GM12878 (cell line): Measurements from ENCODE around the gene UBASH3B. TPM values are rescaled to one million over a fixed set of nuclear protein-coding genes. Genes with fewer than 3 reads are reported as not detected.

Experiments
- ATAC-seq: fragments of 200-7000 bp; cut with Tn5 transposase; 3 replicates; pipeline ENCODE4 v1.9.1; 2020; ENCODE audit warnings: mild to moderate bottlenecking, moderate library complexity
- BruUV-seq: library from RNA; stranded (reverse); fragments of 400-500 nt; replicated peaks from 2 replicates; lab custom pipeline; 2021; lab: Mats Ljungman, UMichigan
- CTCF ChIA-PET: fragments of 300-600 bp; sonication (Branson Sonifier 250); formaldehyde crosslinking; extraction: SDS; loops from one replicate; lab custom pipeline; 2021; ENCODE audit warnings: inconsistent platforms; lab: Yijun Ruan, JAX
- POLR2A ChIA-PET: fragments of 350-600 bp; formaldehyde crosslinking; extraction: SDS; loops from one replicate; lab custom pipeline; 2021; ENCODE audit warnings: inconsistent platforms; lab: Charles Lee
- RAD21 ChIA-PET: fragments of 300-600 bp; sonication (Branson Sonifier 250); formaldehyde crosslinking; loops from one replicate; lab custom pipeline; 2023; ENCODE audit warnings: antibody characterized with exemption; ENCODE audit not compliant: unreplicated experiment; lab: Charles Lee
- SMC1A ChIA-PET: fragments of 300-600 bp; sonication (Branson Sonifier 250); formaldehyde crosslinking; loops from one replicate; lab custom pipeline; 2023; ENCODE audit not compliant: unreplicated experiment, uncharacterized antibody; lab: Charles Lee
- DNase-seq: peaks from one replicate; pipeline ENCODE4 v3.0.0-alpha.2; 2011; ENCODE audit warnings: low read depth, low spot score
- FAIRE-seq: peaks from 3 replicates; lab custom pipeline; 2011; peaks lifted over from hg19 to GRCh38; lab: Jason Lieb, UNC
- H2AFZ ChIP-seq: 2 replicates; pipeline ENCODE4 v1.6.0; 2011; ENCODE audit warnings: low read depth, low read length, control low read depth; ENCODE audit not compliant: control insufficient read depth
- H3K27ac ChIP-seq: 2 replicates; pipeline ENCODE4 v1.5.1; 2011; ENCODE audit warnings: control low read depth; ENCODE audit not compliant: control insufficient read depth, insufficient read depth
- H3K27me3 ChIP-seq, 2 experiments: replicated peaks in 1 of 2; 2 replicates each; pipeline versions ENCODE4 v1.6.0 to v1.6.1; 2011; ENCODE audit warnings: low read length in 1 of 2; ENCODE audit not compliant: control insufficient read depth in 2 of 2, insufficient read depth in 2 of 2
- H3K36me3 ChIP-seq, 2 experiments: 2 replicates each; pipeline ENCODE4 v1.5.1; 2011; ENCODE audit warnings: low read length in 1 of 2; ENCODE audit not compliant: control insufficient read depth in 2 of 2, insufficient read depth in 2 of 2
- H3K4me1 ChIP-seq: 2 replicates; pipeline ENCODE4 v1.6.1; 2011; ENCODE audit warnings: mild to moderate bottlenecking, low read length, moderate library complexity, mixed read lengths; ENCODE audit not compliant: control insufficient read depth, insufficient read depth
- H3K4me2 ChIP-seq: 2 replicates; pipeline ENCODE4 v1.6.0; 2011; ENCODE audit warnings: control low read depth; ENCODE audit not compliant: control insufficient read depth, insufficient read depth
- H3K4me3 ChIP-seq: fragments of 200-600 bp; sonication (generic); 2 replicates; pipeline ENCODE4 v1.5.1; 2016
- H3K79me2 ChIP-seq: 2 replicates; pipeline ENCODE4 v1.6.0; 2011; ENCODE audit warnings: low read length; ENCODE audit not compliant: control insufficient read depth, insufficient read depth
- H3K9ac ChIP-seq: 2 replicates; pipeline ENCODE4 v1.8.0; 2011; ENCODE audit warnings: low read length, control low read depth, mixed read lengths; ENCODE audit not compliant: control insufficient read depth, insufficient read depth
- H3K9me3 ChIP-seq: replicated peaks from 3 replicates; pipeline ENCODE4 v1.5.1; 2011; ENCODE audit warnings: mild to moderate bottlenecking, low read length; ENCODE audit not compliant: control insufficient read depth, insufficient read depth
- H4K20me1 ChIP-seq: 2 replicates; pipeline ENCODE4 v1.6.0; 2011; ENCODE audit not compliant: control insufficient read depth, insufficient read depth
- BHLHE40 ChIP-seq, 2 experiments: fragments of 450-650 bp in 1 of 2; IDR thresholded peaks; 2 replicates each; pipeline ENCODE4 v1.6.1; 2011 to 2017; ENCODE audit warnings: low read depth in 2 of 2, borderline replicate concordance in 1 of 2, improper control_type of control experiment in 1 of 2, low read length in 1 of 2, mild to moderate bottlenecking in 1 of 2
- HDAC6 ChIP-seq: fragments of 200-600 bp; sonication (generic); IDR thresholded peaks from one replicate; pipeline ENCODE4 v1.8.0; 2017; ENCODE audit warnings: antibody characterized with exemption; ENCODE audit not compliant: unreplicated experiment
- KDM1A ChIP-seq: fragments of 200-600 bp; sonication (generic); IDR thresholded peaks from 2 replicates; pipeline ENCODE4 v1.6.1; 2016; ENCODE audit warnings: borderline replicate concordance
- MXI1 ChIP-seq: fragments of 150-350 bp; IDR thresholded peaks from 2 replicates; pipeline ENCODE4 v1.6.1; 2011; ENCODE audit warnings: low read depth, mild to moderate bottlenecking, inconsistent platforms, low read length, improper control_type of control experiment
- NR2F1 ChIP-seq: fragments of 450-650 bp; conservative IDR thresholded peaks from 2 replicates; pipeline ENCODE4 v1.6.1; 2017; ENCODE audit warnings: mild to moderate bottlenecking
- TAF1 ChIP-seq: IDR thresholded peaks from 2 replicates; pipeline ENCODE4 v1.6.1; 2011; ENCODE audit warnings: mild to moderate bottlenecking, low read depth, low read length, borderline replicate concordance
- TCF3 ChIP-seq: IDR thresholded peaks from 2 replicates; pipeline ENCODE4 v1.6.1; 2012; ENCODE audit warnings: low read depth, mild to moderate bottlenecking, low read length, borderline replicate concordance; ENCODE audit not compliant: insufficient read depth
- WGBS: methylation state at CpG from one replicate; pipeline ENCODE4 v1.1.6; 2016; ENCODE audit warnings: low lambda C conversion rate; ENCODE audit not compliant: insufficient replicate concordance, insufficient coverage; ENCODE audit errors: missing lambda C conversion rate; 5-methylcytosine and 5-hydroxymethylcytosine counted together
- in situ Hi-C: fragments of 300-500 bp; cut with MboI; formaldehyde crosslinking; loops from 9 replicates; pipeline ENCODE4 v1.14.3; 2018; ENCODE audit warnings: mixed read lengths
- intact Hi-C: fragments of 100-400 bp; cut with micrococcal nuclease; formaldehyde crosslinking; loops from one replicate; pipeline ENCODE4 v1.14.2; 2022; ENCODE audit not compliant: unreplicated experiment
- polyA plus RNA-seq, 11 experiments: library from polyadenylated mRNA; depleted of rRNA in 4 of 11; unstranded in 6 of 11; stranded (reverse) in 5 of 11; fragments of >200 nt; fragmentation: Nextera tagmentation in 4 of 11; fragmentation: Illumina TruSeq in 1 of 11; extraction: Ambion mirVana in 4 of 11; extraction: Trizol in 1 of 11; gene quantifications; 1 replicate in 1 of 11; 2 replicates in 10 of 11; pipeline versions ENCODE4 v1.2.1 to v1.2.3, GENCODE V29; 2011 to 2016; ENCODE audit warnings: inconsistent platforms in 2 of 11, missing spikeins in 2 of 11, low read depth in 1 of 11
- total RNA-seq, 4 experiments: library from RNA; depleted of rRNA in 3 of 4; stranded (reverse); fragments of >200 nt in 3 of 4; fragmentation: Illumina TruSeq in 1 of 4; extraction: Trizol in 1 of 4; gene quantifications; 2 replicates each; pipeline versions ENCODE4 v1.2.1 to v1.2.3, GENCODE V29; 2013 to 2021
- TF ChIP-seq, protein P1 (sequence below): fragments of 450-650 bp; formaldehyde crosslinking; IDR thresholded peaks from 2 replicates; pipeline ENCODE4 v1.4.0; 2020; ENCODE audit warnings: mild to moderate bottlenecking, moderate library complexity

UBASH3B gene
- total and polyA plus RNA-seq, 10 of the 15 experiments (the other 5 are each of a cell fraction or from before 2014, with no cell fraction given), result 0.18 to 3.3 (median 0.57) TPM

GRCh38 chr11:122714484-122714883 lies 59.0 kb downstream of the UBASH3B start:
- no TSS peak for BruUV-seq

More at GRCh38 chr11:122714484-122714883, 59.0 kb downstream of the UBASH3B start:
- no peak overlapping the region for H3K4me3 ChIP-seq
- FAIRE-seq (no peak), DNase-seq (no peak), ATAC-seq (no peak)
- CTCF ChIA-PET, result no interaction called here
- TF ChIP-seq BHLHE40 (IDR thresholded peaks at IDR 0.05; ENCODE audit: borderline replicate concordance in 1 of 2, low read depth in 2 of 2, low read length in 1 of 2) (no peak), MXI1 (no peak), HDAC6 (no peak), KDM1A (no peak), TCF3 (no peak), TAF1 (no peak), NR2F1 (no peak)
- TF ChIP-seq, protein P1, sequence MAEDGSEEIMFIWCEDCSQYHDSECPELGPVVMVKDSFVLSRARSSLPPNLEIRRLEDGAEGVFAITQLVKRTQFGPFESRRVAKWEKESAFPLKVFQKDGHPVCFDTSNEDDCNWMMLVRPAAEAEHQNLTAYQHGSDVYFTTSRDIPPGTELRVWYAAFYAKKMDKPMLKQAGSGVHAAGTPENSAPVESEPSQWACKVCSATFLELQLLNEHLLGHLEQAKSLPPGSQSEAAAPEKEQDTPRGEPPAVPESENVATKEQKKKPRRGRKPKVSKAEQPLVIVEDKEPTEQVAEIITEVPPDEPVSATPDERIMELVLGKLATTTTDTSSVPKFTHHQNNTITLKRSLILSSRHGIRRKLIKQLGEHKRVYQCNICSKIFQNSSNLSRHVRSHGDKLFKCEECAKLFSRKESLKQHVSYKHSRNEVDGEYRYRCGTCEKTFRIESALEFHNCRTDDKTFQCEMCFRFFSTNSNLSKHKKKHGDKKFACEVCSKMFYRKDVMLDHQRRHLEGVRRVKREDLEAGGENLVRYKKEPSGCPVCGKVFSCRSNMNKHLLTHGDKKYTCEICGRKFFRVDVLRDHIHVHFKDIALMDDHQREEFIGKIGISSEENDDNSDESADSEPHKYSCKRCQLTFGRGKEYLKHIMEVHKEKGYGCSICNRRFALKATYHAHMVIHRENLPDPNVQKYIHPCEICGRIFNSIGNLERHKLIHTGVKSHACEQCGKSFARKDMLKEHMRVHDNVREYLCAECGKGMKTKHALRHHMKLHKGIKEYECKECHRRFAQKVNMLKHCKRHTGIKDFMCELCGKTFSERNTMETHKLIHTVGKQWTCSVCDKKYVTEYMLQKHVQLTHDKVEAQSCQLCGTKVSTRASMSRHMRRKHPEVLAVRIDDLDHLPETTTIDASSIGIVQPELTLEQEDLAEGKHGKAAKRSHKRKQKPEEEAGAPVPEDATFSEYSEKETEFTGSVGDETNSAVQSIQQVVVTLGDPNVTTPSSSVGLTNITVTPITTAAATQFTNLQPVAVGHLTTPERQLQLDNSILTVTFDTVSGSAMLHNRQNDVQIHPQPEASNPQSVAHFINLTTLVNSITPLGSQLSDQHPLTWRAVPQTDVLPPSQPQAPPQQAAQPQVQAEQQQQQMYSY (CRISPR knock-in tag), result no peak
- POLR2A ChIA-PET, result no interaction called here
- no peak overlapping the region for H3K9ac ChIP-seq
- intact Hi-C loops, result no loop called here
- SMC1A ChIA-PET, result interaction anchor here (1.0 kb wide), 1 partner anchor 41 kb away, joined by 3 read pairs; no protein-coding TSS in a partner anchor
- H3K79me2 ChIP-seq, result no peaks in the 10 kb centered on the region
- H3K36me3 ChIP-seq, result no peaks in the 10 kb centered on the region
- in situ Hi-C loops, result no loop called here
- no peaks in the 10 kb centered on the region; a peak in 2 of 4 replicates for H3K27me3 ChIP-seq
- no peaks in the 10 kb centered on the region for H3K9me3 ChIP-seq
- H3K4me1 ChIP-seq, result peaks cover 26% of the 10 kb centered on the region
- 1% methylated on average over 5 of the region's 5 CpGs for WGBS
- RAD21 ChIA-PET, result no interaction called here
- H2AFZ ChIP-seq, result no peak overlapping the region
- H3K27ac ChIP-seq, result no peak overlapping the region
- H3K4me2 ChIP-seq, result peak overlapping the region; percentile 9; the same call in 1 of the 2 replicates
- H4K20me1 ChIP-seq, result no peaks in the 10 kb centered on the region
